BJ (cell line): ENCODE results near the gene KRTAP5-2. TPM values are rescaled to one million over a fixed set of nuclear protein-coding genes. Genes with fewer than 3 reads are reported as not detected.

ENCODE experiments used
- CTCF ChIA-PET: fragments of 350-600 bp; formaldehyde crosslinking; extraction: SDS; loops from one replicate; lab custom pipeline; 2021; ENCODE audit warnings: antibody characterized with exemption, inconsistent platforms; lab: Yijun Ruan, JAX
- POLR2A ChIA-PET: fragments of 300-600 bp; sonication (Branson Sonifier 250); formaldehyde crosslinking; extraction: SDS; loops from one replicate; lab custom pipeline; 2021; ENCODE audit warnings: antibody characterized with exemption; lab: Charles Lee
- DNase-seq: peaks from one replicate; pipeline ENCODE4 v3.0.0-alpha.2; 2011; ENCODE audit warnings: low read depth
- H3K27me3 ChIP-seq: 2 replicates; pipeline ENCODE4 v1.6.0; 2011; ENCODE audit warnings: low read length; ENCODE audit not compliant: control insufficient read depth, insufficient read depth
- H3K36me3 ChIP-seq: 2 replicates; pipeline ENCODE4 v1.5.1; 2011; ENCODE audit warnings: low read length; ENCODE audit not compliant: control insufficient read depth, insufficient read depth
- H3K4me3 ChIP-seq: 2 replicates; pipeline ENCODE4 v1.5.1; 2011; ENCODE audit warnings: low read depth, mild to moderate bottlenecking, control low read depth, low read length
- polyA plus RNA-seq: library from polyadenylated mRNA; depleted of rRNA; stranded (reverse); fragments of >200 nt; gene quantifications from 2 replicates; pipeline ENCODE4 v1.2.3, GENCODE V29; 2011
- TF ChIP-seq, protein P1 (sequence below): IDR thresholded peaks from 2 replicates; pipeline ENCODE4 v1.5.1; 2011; ENCODE audit warnings: low read depth, mild to moderate bottlenecking, control low read depth, inconsistent platforms, low read length, moderate library complexity; ENCODE audit not compliant: insufficient read depth

The KRTAP5-2 gene
- polyA plus RNA-seq, 1 experiment, result not detected

DNA sequence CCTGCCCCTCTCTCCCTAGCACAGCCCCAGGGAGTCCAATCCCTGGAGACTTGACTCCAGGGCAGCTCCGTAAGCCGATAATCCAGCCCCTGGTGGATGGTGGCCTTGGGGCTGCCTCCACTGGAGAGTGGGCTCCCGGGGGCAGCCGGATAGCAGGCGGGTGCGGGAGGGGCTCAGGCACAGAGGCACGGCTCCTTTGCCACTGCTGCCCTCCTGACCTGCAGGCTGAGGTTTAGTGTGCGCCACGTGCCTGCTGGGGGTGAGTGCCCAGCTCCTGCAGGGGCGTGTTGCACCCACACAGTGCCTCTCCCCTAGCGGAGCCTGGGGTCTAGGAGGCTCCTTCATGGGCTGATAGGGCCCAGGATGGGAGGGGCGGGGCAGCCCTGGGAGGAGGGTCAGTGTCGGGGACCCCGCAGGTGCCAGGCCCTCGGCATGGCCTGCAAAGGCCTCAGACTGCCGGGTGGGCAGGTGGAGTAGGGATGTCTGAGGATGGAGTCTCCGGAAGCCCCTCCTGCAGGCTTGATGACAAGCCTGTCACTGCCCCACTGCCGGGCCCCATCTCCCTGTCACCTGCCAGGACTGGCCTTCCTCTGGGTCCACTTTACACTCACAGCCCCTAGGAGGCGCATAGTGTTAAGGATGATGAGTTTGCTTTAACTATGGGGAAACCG, 31.6 kb downstream of the KRTAP5-2 start:
- H3K27me3 ChIP-seq, result no peaks in the 10 kb centered on the region
- ChIA-PET CTCF (interaction anchor here (1.8 to 3.7 kb wide), 3 partner anchors 8 to 19 kb away, joined by 5 to 25 read pairs (median 24); no protein-coding TSS in a partner anchor), POLR2A (no interaction called here)
- H3K4me3 ChIP-seq, result no peak overlapping the region
- TF ChIP-seq, protein P1, sequence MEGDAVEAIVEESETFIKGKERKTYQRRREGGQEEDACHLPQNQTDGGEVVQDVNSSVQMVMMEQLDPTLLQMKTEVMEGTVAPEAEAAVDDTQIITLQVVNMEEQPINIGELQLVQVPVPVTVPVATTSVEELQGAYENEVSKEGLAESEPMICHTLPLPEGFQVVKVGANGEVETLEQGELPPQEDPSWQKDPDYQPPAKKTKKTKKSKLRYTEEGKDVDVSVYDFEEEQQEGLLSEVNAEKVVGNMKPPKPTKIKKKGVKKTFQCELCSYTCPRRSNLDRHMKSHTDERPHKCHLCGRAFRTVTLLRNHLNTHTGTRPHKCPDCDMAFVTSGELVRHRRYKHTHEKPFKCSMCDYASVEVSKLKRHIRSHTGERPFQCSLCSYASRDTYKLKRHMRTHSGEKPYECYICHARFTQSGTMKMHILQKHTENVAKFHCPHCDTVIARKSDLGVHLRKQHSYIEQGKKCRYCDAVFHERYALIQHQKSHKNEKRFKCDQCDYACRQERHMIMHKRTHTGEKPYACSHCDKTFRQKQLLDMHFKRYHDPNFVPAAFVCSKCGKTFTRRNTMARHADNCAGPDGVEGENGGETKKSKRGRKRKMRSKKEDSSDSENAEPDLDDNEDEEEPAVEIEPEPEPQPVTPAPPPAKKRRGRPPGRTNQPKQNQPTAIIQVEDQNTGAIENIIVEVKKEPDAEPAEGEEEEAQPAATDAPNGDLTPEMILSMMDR, result no peak
- H3K36me3 ChIP-seq, result peaks cover 8% of the 10 kb centered on the region
- no peak for DNase-seq

DNA sequence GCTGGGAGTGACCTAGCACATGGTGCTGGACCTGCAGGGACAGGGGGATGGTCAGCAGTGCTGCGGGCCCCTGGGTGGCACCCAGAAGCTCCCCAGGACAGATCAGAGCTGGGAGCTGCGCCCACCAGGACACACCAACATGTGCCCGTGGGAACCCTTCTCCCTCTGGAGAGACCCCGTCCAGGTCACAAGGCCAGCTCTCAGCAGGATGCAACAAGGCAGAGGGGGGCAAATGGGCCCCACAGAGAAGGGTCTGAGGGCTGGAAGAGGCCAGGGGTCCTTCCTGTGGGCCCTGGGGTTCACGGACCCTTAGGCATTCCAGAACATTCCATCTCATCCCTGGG, 32.2 kb downstream of the KRTAP5-2 start:
- no peak for DNase-seq
- POLR2A ChIA-PET, result no interaction called here
- Histone ChIP-seq H3K36me3 (peaks cover 8% of the 10 kb centered on the region), H3K27me3 (no peaks in the 10 kb centered on the region), H3K4me3 (no peak overlapping the region)
- CTCF ChIA-PET, result interaction anchor here (1.4 to 3.7 kb wide), 3 partner anchors 8 to 19 kb away, joined by 4 to 25 read pairs (median 24); no protein-coding TSS in a partner anchor
- TF ChIP-seq, protein P1, result no peak

DNA sequence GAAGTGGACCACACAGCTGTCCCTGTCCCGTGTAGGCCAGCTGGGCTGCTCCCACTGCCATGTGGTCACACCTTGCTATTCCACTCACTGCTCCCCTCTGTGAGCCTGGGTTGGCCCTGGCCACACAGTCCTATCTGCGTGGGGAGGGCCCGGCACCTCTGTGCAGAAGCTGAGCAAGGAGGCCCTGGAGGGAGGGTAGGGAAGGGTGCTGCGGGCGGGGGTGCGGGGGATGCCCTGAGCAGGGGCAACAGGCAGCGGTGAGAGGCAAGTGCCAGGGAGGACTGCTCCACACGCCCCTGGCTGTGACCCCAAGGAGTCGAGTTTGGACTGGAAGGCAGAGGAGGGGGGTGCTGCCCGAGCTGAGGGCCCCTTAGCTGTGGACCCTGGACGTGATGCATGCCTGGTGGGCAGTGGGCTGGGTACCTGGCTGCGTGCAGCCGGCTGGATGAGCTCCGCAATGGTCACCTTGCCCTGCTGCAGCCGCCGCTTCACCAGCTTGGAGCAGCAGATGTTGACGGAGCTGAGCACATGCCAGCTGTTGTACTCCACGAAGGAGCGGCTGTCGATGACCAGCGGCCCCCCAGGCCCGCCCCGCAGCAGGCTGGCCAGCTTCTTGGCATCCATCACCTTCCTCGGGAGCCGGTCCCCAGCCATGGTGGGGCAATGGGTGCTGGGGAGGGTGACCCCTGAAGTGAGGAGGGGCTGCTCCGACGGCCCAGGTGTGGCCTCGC, 32.8 kb downstream of the KRTAP5-2 start:
- CTCF ChIA-PET, result interaction anchor here (1.2 to 3.7 kb wide), 4 partner anchors 9 to 30 kb away, joined by 3 to 25 read pairs (median 14); no protein-coding TSS in a partner anchor

DNA sequence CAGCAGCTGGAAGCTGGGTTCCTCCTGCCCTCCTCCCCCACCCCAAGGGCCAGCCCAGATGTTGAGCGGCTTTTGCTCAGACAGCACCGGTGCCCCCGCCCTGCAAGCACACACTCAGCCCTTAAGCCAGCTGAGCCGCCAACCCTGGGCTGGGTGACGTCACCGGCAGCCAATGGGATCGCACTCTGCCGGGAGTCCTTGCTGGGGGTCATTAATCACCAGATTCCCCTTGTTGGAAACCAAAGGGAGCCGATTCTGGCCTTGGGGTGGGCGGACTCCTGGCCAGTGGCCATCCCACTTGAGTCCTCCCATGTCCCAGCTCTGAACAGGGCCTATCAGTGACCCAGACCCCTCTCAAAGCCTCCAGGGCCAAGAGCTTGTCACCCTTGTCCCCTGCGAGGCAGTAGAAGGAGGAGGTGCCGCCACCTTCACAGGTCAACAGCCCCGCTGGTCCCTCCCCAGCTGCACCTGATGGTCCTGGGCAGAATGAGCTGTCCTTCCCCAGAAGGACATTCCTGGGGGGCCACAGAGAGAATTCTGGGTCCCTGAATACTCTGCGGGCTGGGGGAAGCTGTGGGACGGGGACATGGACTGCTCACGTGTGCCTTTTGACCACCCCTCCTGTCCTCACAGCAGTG, 33.4 kb downstream of the KRTAP5-2 start:
- TF ChIP-seq, protein P1, result no peak
- ChIA-PET POLR2A (no interaction called here), CTCF (interaction anchor here (0.8 to 3.7 kb wide), 5 partner anchors 10 to 31 kb away, joined by 3 to 25 read pairs (median 4); no protein-coding TSS in a partner anchor)
- DNase-seq, result peak; percentile 60
- no peak overlapping the region for H3K4me3 ChIP-seq
- H3K27me3 ChIP-seq, result no peaks in the 10 kb centered on the region
- peaks cover 8% of the 10 kb centered on the region for H3K36me3 ChIP-seq

More for the DNA sequence above, 32.8 kb downstream of the KRTAP5-2 start:
- Histone ChIP-seq H3K27me3 (no peaks in the 10 kb centered on the region), H3K4me3 (no peak overlapping the region), H3K36me3 (peaks cover 8% of the 10 kb centered on the region)
- POLR2A ChIA-PET, result no interaction called here
- DNase-seq, result no peak
- TF ChIP-seq, protein P1, result no peak
